COLO668 (cell line): ENCODE data around the gene ZBTB7B.

Experiments used
- DNase-seq: peaks from one replicate; lab custom pipeline; 2025; ENCODE audit not compliant: unreplicated experiment; lab: John Stamatoyannopoulos, UW

ZBTB7B gene

DNA sequence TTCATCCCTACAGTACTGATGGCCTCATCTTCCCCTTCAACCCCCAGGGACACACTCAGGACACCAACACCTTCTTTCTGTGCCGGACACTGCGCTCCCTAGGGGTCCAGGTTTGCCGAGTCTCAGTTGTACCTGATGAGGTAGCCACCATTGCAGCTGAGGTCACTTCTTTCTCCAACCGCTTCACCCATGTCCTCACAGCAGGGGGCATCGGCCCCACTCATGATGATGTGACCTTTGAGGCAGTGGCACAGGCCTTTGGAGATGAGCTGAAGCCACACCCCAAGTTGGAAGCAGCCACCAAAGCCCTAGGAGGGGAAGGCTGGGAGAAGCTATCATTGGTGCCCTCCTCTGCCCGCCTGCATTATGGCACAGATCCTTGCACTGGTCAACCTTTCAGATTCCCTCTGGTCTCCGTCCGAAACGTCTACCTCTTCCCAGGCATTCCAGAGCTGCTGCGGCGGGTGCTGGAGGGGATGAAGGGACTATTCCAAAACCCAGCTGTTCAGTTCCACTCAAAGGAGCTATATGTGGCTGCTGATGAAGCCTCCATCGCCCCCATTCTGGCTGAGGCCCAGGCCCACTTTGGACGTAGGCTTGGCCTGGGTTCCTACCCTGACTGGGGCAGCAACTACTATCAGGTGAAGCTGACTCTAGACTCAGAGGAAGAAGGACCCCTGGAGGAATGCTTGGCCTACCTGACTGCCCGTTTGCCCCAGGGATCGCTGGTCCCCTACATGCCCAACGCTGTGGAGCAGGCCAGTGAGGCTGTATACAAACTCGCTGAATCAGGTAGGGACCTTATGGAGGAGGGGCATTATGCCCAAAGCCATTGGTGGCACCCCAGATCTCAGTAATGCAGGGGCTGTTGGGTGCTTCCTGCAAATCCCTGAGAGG is 14.3 kb upstream of the ZBTB7B start:
- DNase-seq: no peak

GRCh38 chr1:154989195-154989860 is 13.3 kb upstream of the ZBTB7B start:
- no peak for DNase-seq

- no peak for DNase-seq
These were observed 12.3 kb upstream of the ZBTB7B start for GRCh38 chr1:154990276-154990675.

DNA sequence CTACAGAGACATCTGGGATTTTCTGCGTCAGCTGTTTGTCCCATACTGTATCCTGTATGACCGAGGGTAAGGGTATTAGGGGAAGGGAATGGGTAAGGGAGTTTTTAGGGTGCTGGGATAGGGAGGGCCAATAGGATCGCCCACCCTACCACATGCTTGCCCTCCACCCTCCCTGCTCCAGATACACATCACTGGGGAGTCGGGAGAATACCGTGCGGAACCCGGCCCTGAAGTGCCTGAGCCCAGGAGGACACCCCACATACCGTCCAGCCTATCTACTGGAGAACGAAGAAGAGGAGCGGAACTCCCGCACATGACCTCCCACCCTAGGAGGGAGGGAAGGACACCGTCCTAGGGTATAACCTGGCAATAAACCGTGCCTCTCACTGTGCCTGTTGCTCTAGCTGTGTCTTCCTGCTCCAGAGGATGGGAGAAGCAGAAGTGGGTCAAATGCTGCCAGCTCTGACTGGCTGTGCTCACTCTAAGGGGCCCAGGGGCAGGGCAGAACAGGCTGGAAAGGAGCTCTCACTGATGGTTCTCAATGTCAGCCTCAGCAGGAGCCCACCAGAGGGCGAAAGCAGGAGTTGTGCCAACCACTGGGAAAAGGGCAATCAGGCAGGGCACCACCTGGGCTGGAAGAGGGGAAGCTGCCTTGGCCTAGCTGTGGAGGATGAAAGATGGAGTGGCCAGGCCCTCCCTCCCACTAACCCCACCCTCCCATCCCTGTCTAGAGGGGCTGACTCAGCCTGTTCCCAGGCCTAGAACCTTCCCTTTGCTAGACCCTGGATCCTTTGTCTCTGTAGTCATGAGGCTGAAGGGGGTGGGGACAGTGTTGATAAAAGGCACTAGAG is 9.7 kb upstream of the ZBTB7B start:
- peak; percentile 35 for DNase-seq

- no peak for DNase-seq
These were observed 8.9 kb upstream of the ZBTB7B start, which contains the start of gene LENEP for GRCh38 chr1:154993572-154994268. Gene LENEP (plus strand): TSS chr1:154993586. CDS start chr1:154993608, 22 bp downstream.

- no peak for DNase-seq
These were observed 8.4 kb upstream of the ZBTB7B start for GRCh38 chr1:154994269-154994587.

DNA sequence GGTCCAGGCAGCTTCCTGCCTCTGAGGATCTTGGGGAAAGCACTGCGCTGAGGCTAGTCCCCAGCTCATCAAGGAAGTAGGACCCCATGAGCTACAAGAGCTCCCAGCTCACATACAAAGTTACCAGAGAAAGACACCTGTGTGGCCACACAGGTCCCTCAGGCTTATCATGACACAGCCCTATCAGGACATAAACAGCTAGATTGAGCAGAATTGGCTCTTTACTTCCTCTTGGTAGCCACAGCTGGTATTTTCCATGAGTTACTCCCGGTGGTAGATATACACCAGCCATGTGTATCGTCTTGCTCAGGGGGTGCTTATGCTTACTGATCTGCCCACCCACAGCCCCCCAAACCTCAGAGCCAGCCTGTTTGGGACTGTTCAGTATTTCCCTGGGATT is 8.0 kb upstream of the ZBTB7B start:
- no peak for DNase-seq

DNA sequence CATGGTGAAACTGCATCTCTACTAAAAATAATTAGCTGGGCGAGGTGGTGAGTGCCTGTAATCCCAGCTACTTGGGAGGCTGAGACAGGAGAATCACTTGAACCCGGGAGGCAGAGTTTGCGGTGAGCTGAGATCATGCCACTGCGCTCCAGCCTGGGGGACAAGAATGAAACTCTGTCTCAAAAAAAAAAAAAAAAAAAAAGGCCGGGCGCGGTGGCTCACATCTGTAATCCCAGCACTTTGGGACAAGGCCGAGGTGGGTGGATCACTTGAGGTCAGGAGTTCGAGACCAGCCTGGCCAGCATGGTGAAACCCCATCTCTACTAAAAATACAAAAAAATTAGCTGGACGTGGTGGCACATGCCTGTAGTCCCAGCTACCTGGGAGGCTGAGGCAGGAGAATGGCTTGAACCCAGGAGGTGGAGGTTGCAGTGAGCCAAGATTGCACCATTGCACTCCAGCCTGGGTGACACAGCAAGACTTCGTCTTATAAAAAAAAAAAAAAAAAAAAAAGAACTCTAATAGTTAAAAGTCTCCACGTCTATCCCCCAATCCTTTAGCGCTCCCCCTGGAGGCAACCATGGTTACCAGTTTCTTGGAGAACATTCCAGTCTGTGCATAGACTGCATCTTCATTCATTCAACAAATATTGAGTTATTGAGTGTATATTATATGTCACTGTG is 7.2 kb upstream of the ZBTB7B start:
- peak; percentile 20 for DNase-seq

GRCh38 chr1:154996966-154997701 is 5.5 kb upstream of the ZBTB7B start:
- no peak for DNase-seq

DNA sequence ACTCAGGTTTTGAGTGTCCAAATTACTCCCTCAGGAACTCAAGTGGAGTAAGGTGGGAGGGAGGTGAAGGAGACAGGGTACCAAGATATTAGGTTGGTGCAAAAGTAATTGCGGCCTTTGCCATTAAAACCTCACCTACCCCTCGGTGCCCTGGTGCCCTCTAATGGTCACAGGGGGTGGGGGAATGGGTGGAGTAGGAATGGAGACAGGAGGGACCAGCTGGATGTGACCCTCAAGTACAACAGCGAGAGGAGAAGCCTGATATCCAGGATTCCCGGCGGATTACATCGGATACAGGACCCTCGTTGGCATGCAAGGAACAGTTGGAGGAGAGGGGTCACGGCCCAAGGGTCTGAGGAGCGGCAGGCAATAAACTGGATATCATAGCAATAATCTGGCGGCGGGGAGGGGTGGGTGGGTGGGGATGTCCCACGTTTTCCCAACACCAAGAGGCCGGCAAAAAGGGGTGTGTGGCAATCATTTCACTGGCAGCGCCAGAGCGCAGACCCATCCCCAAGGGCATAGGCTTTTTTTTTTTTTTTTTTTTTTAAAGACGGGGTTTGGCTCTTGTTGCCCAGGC is 4.3 kb upstream of the ZBTB7B start:
- DNase-seq: peak; percentile 19

DNA sequence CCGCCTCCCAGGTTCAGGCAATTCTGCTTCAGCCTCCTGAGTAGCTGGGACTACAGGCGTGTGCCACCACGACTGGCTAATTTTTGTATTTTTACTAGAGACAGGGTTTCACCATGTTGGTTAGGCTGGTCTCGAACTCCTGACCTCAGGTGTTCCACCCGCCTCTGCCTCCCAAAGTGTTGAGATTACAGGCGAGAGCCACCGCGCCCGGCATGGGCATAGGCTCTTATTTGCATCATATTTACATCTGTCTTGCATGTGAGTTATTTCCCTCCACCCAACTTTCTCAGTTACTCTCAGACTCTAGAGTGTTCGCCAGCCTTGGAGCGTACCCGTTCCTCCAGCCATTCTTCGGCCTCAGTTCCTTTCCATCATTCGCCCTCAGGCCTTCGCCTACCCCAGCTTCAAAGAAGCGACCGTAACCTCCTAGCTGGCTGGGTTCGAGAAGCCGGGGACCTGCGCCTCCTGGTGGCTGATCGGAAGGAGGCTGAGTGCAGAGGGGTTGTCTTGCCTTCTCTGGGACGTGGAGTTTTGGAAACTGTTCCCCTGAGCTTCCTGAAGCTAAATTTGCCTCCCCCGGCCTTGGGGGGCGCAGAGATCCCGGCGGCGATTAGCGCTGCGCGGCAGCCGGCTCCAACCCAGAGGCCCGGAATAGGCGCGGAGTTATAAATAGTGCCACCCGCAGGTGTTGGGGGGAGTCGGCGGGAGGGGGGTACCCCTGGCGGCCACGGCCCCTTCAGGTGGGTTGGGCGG is 3.6 kb upstream of the ZBTB7B start:
- peak; percentile 77 for DNase-seq

DNA sequence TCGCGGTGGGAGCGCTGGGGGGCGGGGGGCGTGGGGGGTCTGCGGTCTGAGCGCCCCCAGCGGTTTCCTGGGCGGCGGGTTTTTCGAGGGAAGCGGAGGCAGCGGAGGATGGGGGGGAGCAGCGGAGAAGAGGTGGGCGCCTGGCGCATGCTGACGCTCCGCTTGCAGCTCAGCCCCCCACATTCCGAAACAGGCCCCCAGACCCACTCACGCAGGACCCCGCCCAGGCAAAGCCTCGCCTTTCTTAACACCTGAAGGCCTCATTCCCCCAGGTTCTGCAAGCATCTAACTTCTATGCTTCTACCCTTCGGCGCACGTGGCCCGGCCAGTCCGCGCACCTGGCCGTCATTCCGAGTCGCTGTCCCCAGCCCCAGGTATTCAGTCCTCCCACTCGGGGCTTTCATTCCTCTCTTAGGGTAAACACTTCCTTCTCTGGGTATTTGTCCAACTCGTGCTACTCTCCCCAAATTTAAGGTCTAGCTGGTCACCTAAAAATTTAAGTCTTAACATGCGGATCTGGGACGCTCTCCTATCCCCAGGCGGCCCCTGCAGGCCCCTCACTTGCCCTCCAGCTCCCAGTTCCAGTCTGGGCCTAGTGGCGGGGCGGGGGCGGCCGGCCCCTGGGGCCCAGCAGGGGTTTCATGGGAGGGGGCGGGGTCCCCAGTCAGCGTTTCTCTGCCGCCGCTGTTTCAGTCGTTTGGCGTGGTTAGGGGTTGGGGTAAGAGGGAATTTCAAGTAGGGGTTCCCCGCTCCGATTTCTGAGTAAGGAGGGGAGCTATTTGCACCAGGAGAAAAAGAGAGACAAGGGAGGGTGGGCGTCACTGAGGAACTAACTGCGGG is 2.8 kb upstream of the ZBTB7B start:
- DNase-seq: peak; percentile 83

- DNase-seq: no peak
These were observed 2.2 kb upstream of the ZBTB7B start for GRCh38 chr1:155000411-155000725.

DNA sequence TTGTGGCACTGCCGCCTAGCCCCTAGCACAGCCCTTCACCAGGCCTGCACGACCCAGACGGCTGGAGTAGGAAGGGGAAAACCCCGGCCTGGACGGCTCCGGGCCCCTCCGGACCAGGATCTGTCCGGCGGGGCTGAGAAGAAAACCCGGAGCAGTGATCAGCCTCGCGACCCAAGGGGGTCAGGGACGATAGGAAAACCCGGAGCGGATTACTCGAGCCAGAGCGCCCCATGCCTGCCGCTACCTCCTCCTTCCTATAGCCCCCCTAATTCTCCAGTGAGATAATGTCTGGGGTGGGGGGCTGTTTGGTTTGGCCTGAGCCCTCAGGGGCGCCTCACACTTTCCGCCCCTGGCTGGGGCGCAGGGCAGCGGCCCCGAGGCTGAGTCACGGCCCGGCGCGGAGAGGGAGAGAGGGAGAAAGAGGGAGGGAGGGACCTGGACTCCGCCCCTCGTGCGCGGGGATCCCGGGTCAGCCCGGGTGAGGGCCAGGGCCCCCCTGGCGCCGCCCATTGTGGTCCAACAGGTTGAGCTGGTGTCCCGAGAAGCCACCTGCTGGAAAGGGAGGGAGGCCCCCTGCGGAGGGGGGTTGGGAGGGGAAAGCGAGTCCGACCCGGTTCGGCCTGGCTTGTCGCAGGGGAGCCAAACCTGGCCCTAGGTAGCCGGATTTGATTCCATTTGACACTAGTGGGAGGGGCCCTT is 1.7 kb upstream of the ZBTB7B start:
- DNase-seq: peak; percentile 98

DNA sequence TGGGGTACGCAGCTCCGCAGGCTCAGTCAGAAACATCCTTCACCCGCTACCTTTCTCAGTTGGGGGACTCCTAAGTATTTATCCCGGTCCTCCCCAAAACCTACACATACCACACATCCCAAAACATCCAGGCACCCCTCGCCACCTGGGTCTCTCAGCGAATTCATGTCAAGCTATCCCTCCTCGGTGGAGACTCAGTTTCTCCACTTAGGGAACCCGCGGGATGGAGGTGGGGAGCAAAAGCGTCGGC is 1.3 kb upstream of the ZBTB7B start:
- no peak for DNase-seq

DNA sequence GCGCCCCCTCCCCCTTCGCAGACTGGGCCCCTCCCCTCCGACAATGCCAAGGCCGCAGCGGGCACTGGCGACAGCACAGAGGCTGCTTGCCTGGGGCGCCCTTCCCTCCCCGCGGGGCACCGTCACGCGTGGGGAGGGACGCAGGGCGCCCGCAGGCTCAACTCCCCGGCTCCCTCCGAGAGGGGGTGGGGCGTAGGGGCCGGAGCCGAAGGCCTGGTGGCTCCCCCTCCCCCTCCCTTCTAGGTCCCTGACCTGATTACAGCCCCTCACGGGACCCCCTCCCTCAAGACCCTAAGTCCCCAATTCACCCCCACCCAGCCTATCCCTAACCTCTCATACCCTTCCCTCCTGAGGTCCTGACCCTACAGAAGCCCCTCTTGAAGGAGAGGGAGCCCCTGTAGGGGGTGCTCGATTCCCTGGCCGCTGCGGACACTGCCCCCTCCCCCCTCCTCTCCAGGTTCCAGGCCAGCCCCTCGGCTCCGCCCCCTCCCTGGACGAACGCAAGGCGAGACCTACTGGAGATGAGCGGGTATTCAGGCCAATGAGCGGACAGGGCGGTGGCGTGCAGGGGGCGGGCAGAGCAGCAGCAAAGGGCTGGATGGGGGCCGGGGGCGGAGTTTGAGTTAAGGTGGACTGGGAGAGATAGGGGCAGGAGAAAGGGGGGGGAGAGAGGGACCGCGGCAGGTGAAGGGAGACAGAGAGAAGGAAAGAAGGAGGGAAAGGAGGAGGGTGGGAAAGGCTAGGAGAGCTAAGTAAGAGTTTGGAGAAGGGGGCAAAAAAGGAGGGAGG is 733 bp upstream of the ZBTB7B start:
- DNase-seq: peak; percentile 100
